Upper lobe of left lung (tissue), 6 donors: ENCODE results near the gene FBXO10. TPM values are rescaled to one million over a fixed set of nuclear protein-coding genes. Genes with fewer than 3 reads are reported as not detected.
"Not testable (repeated sequence)": the region's sequence is repeated elsewhere in the genome, so short reads cannot be mapped to it uniquely, and the experiment has no call there.

ENCODE experiments used
- ATAC-seq, 2 donors: fragments of 200-7000 bp; cut with Tn5 transposase; one replicate each; pipeline ENCODE4 v1.9.1; 2022; ENCODE audit warnings: mild to moderate bottlenecking in 2 of 2, moderate library complexity in 2 of 2; ENCODE audit not compliant: low FRiP score in 2 of 2
- DNase-seq, 2 donors: peaks; one replicate each; pipeline ENCODE4 v3.0.0-alpha.2; 2019 to 2020
- H3K27ac ChIP-seq, 4 donors: fragments of 200-600 bp; sonication (generic); one replicate each; pipeline ENCODE4 v1.5.1; 2016 to 2019
- H3K27me3 ChIP-seq, 4 donors: fragments of 200-600 bp; sonication (generic); one replicate each; pipeline ENCODE4 v1.5.1; 2017 to 2019
- H3K36me3 ChIP-seq, 4 donors: fragments of 200-600 bp; sonication (generic); one replicate each; pipeline ENCODE4 v1.5.1; 2016 to 2019
- H3K4me1 ChIP-seq, 4 donors: fragments of 200-600 bp; sonication (generic); one replicate each; pipeline ENCODE4 v1.5.1; 2018 to 2019
- H3K4me3 ChIP-seq, 4 donors: fragments of 200-600 bp; sonication (generic); one replicate each; pipeline ENCODE4 v1.5.1; 2017 to 2019; ENCODE audit warnings: mild to moderate bottlenecking in 2 of 4, moderate library complexity in 1 of 4
- H3K9me3 ChIP-seq, 4 donors: fragments of 200-600 bp; sonication (generic); one replicate each; pipeline ENCODE4 v1.5.1; 2018 to 2019
- EP300 ChIP-seq, 4 donors: sonication (generic); formaldehyde crosslinking; IDR thresholded peaks; one replicate each; pipeline ENCODE4 v1.5.1; 2017; ENCODE audit warnings: antibody characterized with exemption in 4 of 4, control low read depth in 2 of 4
- POLR2A ChIP-seq, 4 donors: fragments of 450-650 bp; IDR thresholded peaks; one replicate each; pipeline ENCODE4 v1.5.1; 2016 to 2017; ENCODE audit warnings: antibody characterized with exemption in 4 of 4, mild to moderate bottlenecking in 2 of 4
- POLR2AphosphoS5 ChIP-seq, 2 donors: sonication (generic); formaldehyde crosslinking; IDR thresholded peaks; one replicate each; pipeline ENCODE4 v1.5.1; 2017; ENCODE audit warnings: antibody characterized with exemption in 2 of 2
- WGBS, 2 donors: methylation state at CpG; one replicate each; pipeline ENCODE4 v1.1.5; 2017 to 2018; 5-methylcytosine and 5-hydroxymethylcytosine counted together
- total RNA-seq, 6 donors: library from RNA; depleted of rRNA in 4 of 6; stranded (reverse); fragments of >200 nt in 4 of 6; gene quantifications; one replicate each; pipeline versions ENCODE4 v1.1.0 to v1.2.1, GENCODE V29; 2016 to 2021
- TF ChIP-seq, protein P1 (sequence below), 6 experiments: fragments of 450-650 bp in 4 of 6; fragments of 200-600 bp in 2 of 6; sonication (generic) in 2 of 6; IDR thresholded peaks; one replicate each; pipeline ENCODE4 v1.5.1; 2016 to 2019; ENCODE audit warnings: antibody characterized with exemption in 6 of 6
- donor health status: DM: no; HTN: no; CAD: no; lungs with moderate emphysema.
- donor health status: DM: no; HTN: yes; CAD: no; lungs with severe emphysema.

FBXO10 gene
- total RNA-seq, 6 donors from 2014 or later, result 7.9 to 13.4 (median 8.7) TPM

DNA sequence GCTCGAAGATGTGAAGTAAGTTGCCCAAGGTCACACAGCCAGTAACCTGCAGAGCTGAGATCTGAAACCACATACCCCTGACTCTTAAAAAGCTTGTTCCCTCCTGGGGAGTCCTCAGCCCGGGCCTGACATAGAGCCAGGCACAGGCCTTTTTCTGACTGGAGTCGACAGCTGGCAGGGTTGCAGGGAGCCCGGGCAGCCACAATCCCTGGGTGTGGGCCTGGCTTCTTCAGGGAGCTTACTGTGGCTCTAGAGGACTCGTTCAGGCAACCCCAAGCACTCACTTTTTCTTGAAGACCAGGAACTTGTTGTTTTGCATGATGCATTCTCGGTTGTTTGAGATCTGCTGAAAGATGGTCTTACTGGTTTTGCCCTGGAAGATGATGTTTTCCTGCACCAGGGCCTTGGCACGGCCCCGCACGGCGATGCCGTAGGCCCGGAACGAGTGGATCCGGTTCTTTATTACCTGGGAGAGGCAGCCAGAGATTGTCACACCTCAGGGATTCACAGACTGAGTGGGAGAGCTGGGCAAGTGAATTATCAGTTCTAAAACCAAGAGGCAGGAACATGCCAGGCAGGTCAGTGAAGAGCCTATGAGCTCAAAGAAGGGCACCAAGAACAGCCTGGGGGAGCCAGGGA lies 60.4 kb downstream of the FBXO10 start:
- DNase-seq (no peak), ATAC-seq (no peak)
- 92 to 93% methylated on average over 12 to 14 of the region's 14 CpGs for WGBS, 2 donors
- Histone ChIP-seq H3K27ac (no peak overlapping the region), H3K4me1 (no peaks in the 10 kb centered on the region), H3K27me3 (no peaks in the 10 kb centered on the region), H3K36me3 (peaks cover 0 to 16% (median 7%) of the 10 kb centered on the region in 4 donors), H3K9me3 (no peaks in the 10 kb centered on the region), H3K4me3 (no peak overlapping the region)
- no peak for TF ChIP-seq POLR2A (IDR thresholded peaks at IDR 0.05)
- TF ChIP-seq, protein P1, sequence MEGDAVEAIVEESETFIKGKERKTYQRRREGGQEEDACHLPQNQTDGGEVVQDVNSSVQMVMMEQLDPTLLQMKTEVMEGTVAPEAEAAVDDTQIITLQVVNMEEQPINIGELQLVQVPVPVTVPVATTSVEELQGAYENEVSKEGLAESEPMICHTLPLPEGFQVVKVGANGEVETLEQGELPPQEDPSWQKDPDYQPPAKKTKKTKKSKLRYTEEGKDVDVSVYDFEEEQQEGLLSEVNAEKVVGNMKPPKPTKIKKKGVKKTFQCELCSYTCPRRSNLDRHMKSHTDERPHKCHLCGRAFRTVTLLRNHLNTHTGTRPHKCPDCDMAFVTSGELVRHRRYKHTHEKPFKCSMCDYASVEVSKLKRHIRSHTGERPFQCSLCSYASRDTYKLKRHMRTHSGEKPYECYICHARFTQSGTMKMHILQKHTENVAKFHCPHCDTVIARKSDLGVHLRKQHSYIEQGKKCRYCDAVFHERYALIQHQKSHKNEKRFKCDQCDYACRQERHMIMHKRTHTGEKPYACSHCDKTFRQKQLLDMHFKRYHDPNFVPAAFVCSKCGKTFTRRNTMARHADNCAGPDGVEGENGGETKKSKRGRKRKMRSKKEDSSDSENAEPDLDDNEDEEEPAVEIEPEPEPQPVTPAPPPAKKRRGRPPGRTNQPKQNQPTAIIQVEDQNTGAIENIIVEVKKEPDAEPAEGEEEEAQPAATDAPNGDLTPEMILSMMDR (IDR thresholded peaks at IDR 0.05), result no peak
- no peak for TF ChIP-seq EP300 (IDR thresholded peaks at IDR 0.05)
- no peak for TF ChIP-seq POLR2AphosphoS5 (IDR thresholded peaks at IDR 0.05)

DNA sequence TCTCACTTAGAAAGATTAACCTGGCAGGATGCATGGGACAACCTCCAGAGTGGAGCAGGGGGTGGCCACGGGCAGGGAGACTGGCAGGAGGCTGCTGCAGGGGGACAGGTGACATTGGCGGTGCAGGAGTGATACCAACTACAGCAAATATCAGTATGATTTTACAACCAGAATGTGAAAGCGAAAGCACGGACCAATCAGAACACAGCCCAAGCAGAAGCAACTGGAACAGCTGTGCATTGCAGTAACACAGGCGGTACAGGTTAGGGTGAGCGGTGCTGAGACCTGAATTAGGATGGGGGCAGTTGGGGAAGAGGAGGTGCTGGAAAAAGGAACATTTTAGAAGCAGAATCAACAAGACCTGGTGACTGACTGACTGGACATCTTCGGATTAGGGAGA lies 61.2 kb downstream of the FBXO10 start:
- H3K36me3 ChIP-seq, result peaks cover 0 to 16% (median 7%) of the 10 kb centered on the region in 4 donors
- H3K27me3 ChIP-seq, result no peaks in the 10 kb centered on the region
- H3K4me3 ChIP-seq, result no peak overlapping the region
- no peaks in the 10 kb centered on the region for H3K9me3 ChIP-seq
- no peak for DNase-seq
- ATAC-seq, result no peak
- TF ChIP-seq, protein P1 (IDR thresholded peaks at IDR 0.05), result no peak
- TF ChIP-seq POLR2AphosphoS5 (IDR thresholded peaks at IDR 0.05) (no peak), EP300 (IDR thresholded peaks at IDR 0.05) (no peak), POLR2A (IDR thresholded peaks at IDR 0.05) (no peak)
- H3K27ac ChIP-seq, result no peak overlapping the region
- 92 to 94% methylated on average over 7 of the region's 7 CpGs for WGBS, 2 donors
- H3K4me1 ChIP-seq, result no peaks in the 10 kb centered on the region

DNA sequence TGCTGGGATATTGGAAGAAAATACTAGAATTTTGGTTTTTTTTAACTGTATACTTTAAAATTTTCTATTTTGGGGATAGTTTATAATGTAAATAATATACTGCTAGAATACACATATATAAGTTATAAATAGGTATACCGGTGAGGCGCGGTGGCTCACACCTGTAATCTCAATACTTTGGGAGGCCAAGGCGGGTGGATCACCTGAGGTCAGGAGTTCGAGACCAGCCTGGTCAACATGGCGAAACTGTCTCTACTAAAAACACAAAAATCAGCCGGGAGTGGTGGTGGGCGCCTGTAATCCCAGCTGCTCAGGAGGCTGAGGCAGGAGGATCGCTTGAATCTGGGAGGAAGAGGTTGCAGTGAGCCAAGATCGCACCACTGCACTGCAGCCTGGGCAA lies 61.8 kb downstream of the FBXO10 start:
- not testable (repeated sequence) for DNase-seq, ATAC-seq, H3K4me3 ChIP-seq, H3K27me3 ChIP-seq, H3K9me3 ChIP-seq, H3K27ac ChIP-seq, H3K4me1 ChIP-seq
- peaks cover 0 to 16% (median 7%) of the 10 kb centered on the region in 4 donors for H3K36me3 ChIP-seq
- WGBS, 2 donors, result 98 to 99% methylated on average over 10 of the region's 10 CpGs

DNA sequence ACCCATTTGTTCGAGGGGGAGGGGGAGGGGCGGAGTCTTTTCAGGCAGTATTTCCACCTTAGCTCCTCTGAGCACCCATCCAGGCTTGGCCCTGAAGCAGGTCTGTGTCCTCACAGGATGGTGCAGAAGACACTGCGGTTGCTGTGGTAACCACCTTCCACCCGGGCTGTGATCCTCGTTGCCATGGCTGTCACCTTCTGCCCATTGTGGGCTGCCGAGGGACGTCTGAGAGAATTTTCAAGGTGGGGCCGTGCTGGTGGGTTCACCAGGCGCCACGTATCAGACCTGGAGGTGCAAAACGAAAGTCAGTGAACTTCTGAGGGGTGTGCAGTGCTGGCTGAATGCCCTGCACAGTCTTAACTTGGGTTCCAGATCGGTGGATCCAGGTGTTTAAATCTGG lies 63.7 kb downstream of the FBXO10 start:
- H3K4me1 ChIP-seq, result no peaks in the 10 kb centered on the region
- DNase-seq, result no peak
- ATAC-seq, result no peak
- H3K27me3 ChIP-seq, result no peaks in the 10 kb centered on the region
- H3K36me3 ChIP-seq, result peaks cover 0 to 17% (median 7%) of the 10 kb centered on the region in 4 donors
- H3K27ac ChIP-seq, result no peak overlapping the region
- TF ChIP-seq POLR2AphosphoS5 (IDR thresholded peaks at IDR 0.05), result no peak
- no peak for TF ChIP-seq POLR2A (IDR thresholded peaks at IDR 0.05)
- TF ChIP-seq, protein P1 (IDR thresholded peaks at IDR 0.05), result no peak
- TF ChIP-seq EP300 (IDR thresholded peaks at IDR 0.05), result no peak
- no peaks in the 10 kb centered on the region for H3K9me3 ChIP-seq
- 71 to 77% methylated on average over 5 to 12 of the region's 12 CpGs for WGBS, 2 donors
- H3K4me3 ChIP-seq, result no peak overlapping the region

DNA sequence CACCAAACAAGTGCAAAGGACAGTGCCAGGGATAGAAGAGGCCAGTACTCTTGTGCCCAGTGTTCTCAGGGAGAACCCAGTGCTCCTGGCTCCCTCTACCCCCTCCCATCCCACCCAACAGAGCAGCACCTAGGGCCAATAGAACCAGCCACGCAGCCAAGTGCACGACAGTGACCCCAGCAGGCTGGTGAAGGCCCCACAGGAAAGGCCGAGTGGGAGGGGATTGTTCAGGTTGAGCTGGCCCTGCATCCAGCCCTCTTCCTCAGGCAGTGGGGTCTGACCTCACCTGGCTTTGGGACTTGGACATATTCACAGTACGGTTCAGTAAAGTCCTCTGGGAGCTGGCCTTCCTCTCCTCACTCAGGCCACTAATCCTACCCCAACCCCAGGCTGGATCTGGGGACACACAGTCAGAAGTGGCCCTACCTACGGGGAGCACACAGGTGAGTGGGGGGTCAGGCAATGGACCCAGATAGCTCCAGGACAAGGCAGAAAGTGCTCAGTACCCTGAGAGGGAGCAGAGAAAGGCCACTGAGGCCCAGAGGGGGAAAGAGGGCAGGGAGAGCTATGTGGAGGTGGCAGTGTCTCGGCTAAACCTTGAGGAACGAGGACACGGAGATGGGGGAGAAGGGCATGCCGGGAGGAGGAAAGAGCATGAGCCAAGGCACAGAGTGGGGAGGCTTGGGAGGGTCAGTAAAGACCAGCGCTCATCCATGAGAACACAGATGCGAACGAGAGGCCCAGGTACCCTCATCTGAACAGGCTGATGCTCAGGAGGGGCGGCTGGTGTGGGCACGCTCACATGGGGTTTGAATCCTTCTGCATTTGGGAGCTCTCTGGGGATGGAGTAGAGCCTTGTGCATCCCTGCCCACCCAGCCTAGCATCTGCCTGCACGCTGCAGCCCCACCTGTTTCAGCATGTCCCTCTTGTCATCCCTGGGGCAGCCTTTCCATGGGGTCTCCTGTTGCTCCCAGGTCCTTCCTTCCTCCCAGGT lies 64.9 kb downstream of the FBXO10 start:
- Histone ChIP-seq H3K4me1 (no peaks in the 10 kb centered on the region), H3K27ac (no peak overlapping the region), H3K27me3 (no peaks in the 10 kb centered on the region), H3K9me3 (no peaks in the 10 kb centered on the region), H3K36me3 (peaks cover 0 to 17% (median 7%) of the 10 kb centered on the region in 4 donors), H3K4me3 (no peak overlapping the region)
- no peak for DNase-seq
- WGBS, 2 donors, result 90 to 95% methylated on average over 14 to 15 of the region's 15 CpGs
- no peak for ATAC-seq
- TF ChIP-seq EP300 (IDR thresholded peaks at IDR 0.05) (no peak), POLR2A (IDR thresholded peaks at IDR 0.05) (no peak), POLR2AphosphoS5 (IDR thresholded peaks at IDR 0.05) (no peak)
- TF ChIP-seq, protein P1 (IDR thresholded peaks at IDR 0.05), result no peak

DNA sequence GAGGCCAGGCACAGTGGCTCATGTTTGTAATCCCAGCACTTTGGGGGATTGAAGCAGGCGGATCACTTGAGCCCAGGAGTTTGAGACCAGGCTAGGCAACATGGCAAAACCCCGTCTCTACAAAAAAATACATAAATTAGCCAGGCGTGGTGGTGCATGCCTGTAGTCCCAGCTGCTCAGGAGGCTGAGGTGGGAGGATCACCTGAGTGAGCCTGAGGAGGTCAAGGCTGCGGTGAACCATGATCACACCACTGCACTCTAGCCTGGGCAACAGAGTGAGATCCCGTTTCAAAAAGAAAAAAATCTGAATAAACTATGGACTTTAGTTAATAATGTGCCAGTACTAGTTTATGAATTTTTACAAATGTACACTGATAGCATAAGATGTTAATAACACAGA lies 66.1 kb downstream of the FBXO10 start:
- H3K4me3 ChIP-seq, H3K27me3 ChIP-seq, ATAC-seq, H3K4me1 ChIP-seq, H3K9me3 ChIP-seq, H3K27ac ChIP-seq, DNase-seq: not testable (repeated sequence)
- 80 to 92% methylated on average over 5 of the region's 5 CpGs for WGBS, 2 donors
- peaks cover 0 to 11% (median 5%) of the 10 kb centered on the region in 4 donors for H3K36me3 ChIP-seq
